ENCODE results near the gene SYNRG.

- TF ChIP-seq POLR2AphosphoS5 (IDR thresholded peaks at IDR 0.05; ENCODE audit: borderline replicate concordance, low read depth, low read length): no peak
- TF ChIP-seq EZH2 (IDR thresholded peaks at IDR 0.05): no peak
- TF ChIP-seq FOXP2 (optimal IDR thresholded peaks at IDR 0.05; ENCODE audit: control extremely low read depth, extremely low read length, insufficient read depth): no peak
These were observed 118.3 kb downstream of the SYNRG start for GRCh38 chr17:37490638-37491614.

Data from SK-N-MC (cell line).